Suppressor macrophage treated with lipopolysaccharide for 1 hour (primary cell): ENCODE measurements around the gene ARTN.
A peak's percentile ranks its signal among the peaks of the same experiment; 100 is the strongest.

Experiments
- DNase-seq, 3 donors: peaks; one replicate each; pipeline ENCODE4 v3.0.0-alpha.2; 2020 to 2022

Gene ARTN

GRCh38 chr1:43947874-43948437 lies 14.4 kb downstream of the ARTN start:
- DNase-seq: no peak

GRCh38 chr1:43949678-43950077 lies 16.1 kb downstream of the ARTN start:
- no peak for DNase-seq

DNA sequence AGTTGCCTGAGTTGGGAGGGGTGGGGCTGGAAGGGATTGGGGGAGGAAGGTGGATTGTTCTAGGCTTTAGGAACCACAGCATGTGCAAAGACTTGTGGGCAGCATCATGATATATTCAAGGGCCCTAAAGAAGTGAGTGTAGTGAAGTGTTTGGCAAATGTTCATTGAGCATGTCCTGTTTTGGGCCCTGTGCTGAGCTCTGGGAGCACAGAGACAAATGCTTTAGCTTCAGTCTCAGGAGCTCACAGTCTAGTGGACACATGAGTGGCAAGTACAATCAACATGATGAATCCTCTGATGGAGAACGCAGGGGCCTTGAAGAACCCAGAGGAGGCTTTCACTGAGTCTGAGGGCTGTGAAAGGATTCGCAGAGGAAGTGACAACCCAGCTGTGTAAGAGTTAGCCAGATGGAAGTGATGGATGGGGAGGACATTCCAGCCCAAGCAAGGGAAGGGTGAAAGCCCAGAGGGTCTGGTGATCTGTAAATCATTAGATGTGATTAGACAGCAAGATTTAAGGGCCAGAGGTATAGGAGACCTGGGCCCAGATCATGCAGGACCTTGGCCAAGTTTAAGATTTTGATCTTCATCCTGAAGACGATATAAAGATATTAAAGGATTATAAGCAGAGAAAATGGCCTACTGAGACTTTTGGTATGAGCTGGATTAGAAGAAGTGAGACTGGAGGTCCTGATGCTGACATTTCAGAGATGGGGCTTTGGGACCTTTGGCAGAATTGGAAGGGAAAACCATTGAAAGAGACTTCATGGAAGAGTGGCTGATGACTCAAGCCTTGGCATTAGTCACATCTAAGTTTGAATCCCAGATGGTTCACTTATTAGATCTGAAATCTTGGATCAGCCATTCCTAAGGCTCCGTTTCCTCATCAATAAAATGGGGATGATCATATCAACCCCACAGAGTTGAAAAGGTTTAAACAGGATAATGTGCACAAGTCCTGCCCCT lies 17.7 kb downstream of the ARTN start:
- DNase-seq: no peak

GRCh38 chr1:43952731-43953346 lies 19.2 kb downstream of the ARTN start:
- no peak for DNase-seq

DNA sequence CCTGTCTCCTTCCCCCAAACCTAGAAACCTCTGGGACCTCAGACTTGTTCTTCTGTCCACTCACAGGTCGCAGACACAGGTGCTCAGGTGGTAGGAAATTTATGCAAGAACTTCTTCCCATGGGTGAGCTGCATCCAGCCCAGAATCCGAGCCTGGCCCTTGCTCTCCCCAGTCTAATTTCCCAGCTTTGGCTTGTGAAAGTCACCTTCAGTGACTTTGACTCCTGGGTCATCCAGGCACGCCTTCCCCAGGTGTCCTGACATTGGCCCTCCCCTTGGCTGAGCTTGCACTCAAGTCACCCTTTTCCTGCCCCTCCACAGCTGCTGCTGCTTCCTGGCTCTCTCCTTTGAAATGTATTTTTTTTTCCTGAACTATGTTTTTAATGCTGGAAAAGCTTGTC lies 19.8 kb downstream of the ARTN start:
- no peak for DNase-seq

DNA sequence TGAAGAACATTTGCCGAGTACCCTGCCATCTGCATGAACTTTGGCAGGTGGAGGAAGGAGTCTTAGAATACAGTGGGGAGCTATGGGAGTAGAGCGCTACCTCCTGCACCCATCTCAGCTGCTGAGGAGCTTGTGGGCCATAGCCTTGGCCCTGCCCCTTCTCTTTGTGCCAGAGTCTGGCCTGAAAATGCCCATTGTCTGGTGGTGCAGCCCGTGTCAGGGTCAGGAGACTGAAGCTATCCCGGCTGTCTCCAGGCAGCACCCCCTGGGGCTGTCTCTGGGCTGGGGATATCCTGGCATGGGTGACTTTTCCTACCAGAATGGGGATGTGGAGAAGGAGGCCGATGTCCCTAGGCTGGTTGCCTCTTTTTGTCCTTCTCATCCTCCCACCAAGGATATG lies 20.4 kb downstream of the ARTN start:
- DNase-seq: no peak

GRCh38 chr1:43956234-43956633 lies 22.6 kb downstream of the ARTN start:
- no peak for DNase-seq

DNA sequence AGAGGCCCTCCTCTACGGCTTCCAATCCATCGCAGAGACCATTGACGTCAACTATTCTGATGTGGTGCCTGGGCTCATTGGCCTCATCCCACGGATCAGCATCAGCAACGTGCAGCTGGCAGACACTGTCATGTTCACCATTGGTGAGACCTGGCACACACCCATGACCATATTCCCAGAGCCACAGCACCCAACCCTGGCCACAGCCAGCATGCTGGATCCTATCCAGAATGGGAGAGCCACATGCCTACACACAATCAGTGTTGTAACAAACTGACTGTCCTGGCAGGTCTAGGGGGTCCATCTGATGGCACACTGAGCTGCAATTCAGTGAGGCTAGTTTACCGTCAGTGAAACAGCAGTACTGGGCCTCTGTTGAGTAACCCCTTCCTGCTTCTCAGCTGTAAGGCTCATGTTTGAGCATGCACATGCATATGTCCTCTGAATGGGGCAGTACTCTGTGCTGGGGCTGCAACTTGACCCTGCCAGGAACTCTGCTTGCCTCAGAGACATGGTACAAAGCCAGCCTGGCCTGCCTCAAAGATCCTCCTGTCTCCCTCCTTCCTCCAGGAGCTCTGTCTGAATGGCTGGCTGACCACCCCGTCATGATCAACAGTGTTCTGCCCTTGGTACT lies 23.9 kb downstream of the ARTN start:
- no peak for DNase-seq

DNA sequence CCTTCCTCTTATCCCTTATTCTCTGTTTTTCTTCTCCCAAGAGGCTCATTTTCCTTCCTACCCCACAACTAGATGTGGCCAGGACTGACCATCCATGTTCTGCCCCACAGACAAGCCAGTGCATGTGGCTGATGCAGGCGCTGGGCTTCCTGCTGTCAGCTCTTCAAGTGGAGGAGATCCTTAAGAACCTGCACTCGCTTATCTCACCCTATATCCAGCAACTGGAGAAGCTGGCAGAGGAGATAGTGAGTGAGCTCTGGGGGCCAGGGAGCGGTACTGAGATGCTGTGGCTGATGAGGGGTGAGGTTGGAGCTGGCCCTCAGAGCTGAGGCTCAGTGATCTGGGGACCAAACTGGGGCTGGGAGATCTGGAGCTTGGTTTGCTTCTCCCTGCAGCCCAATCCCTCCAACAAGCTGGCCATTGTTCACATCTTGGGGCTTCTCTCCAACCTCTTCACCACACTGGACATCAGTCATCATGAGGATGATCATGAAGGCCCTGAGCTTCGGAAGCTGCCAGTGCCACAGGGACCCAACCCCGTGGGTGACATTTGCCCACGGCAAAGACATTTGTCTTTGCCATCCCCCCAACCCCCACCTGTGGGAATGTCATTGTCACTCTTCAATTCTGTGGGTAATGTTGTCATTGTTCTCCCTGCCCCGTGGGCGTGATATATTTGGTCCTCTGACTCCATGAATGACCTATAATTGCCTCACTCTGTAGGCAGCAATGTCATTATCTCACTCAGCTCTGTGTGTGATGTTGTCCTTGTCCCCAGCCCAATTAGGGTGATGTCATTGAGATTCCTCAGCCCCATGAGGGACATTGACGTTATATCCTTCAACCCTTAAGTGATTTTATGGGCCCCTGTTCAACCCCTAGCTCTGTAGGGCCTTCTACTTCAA lies 25.0 kb downstream of the ARTN start:
- DNase-seq: no peak

GRCh38 chr1:43960798-43961197 lies 27.2 kb downstream of the ARTN start:
- DNase-seq: no peak

- DNase-seq: no peak
Measured at GRCh38 chr1:43961692-43962091, 28.1 kb downstream of the ARTN start.

- no peak for DNase-seq
Measured at GRCh38 chr1:43962324-43962723, 28.7 kb downstream of the ARTN start.

DNA sequence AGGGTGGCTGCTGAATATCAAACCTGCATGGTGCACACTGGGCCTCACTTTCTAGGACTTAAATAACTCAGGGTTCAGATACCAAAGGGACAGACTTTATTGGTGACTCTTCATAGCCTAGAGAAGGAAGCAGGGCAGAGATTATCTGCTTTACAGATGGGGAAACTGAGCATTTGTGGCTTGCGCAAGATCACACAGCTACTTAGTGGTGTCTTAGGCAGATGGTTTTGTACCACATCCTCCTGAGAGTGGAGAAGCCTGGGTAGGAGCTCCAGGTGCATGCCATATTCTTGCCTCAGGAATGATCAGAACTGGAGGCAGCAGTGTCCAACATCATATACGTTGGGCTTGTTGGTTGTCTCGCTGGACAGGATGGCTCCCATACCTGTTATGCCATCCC lies 29.4 kb downstream of the ARTN start:
- DNase-seq: no peak

GRCh38 chr1:43963890-43964289 lies 30.3 kb downstream of the ARTN start:
- no peak for DNase-seq

DNA sequence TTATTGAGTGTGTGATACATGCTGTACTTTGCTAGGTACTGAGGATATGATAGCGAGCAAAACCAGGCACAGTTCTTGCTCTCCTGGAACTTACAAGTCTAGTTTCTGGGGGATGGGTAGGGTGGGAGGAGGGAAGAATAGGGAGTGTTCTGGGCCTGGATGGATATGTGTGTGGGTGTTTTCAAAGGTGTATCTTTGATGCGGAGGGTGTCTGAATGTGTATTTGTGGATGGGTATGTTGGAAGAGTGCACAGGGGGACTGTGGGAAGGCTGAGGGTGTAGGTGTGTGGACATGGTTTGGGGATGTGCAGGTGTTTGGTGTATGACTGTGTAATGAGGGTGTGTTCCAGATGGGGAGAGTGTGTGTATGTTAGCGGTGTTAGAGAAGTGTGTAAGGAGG lies 31.7 kb downstream of the ARTN start:
- no peak for DNase-seq

GRCh38 chr1:43968348-43968948 lies 34.8 kb downstream of the ARTN start:
- peak in 1 of 3 donors; percentile 59 for DNase-seq

DNA sequence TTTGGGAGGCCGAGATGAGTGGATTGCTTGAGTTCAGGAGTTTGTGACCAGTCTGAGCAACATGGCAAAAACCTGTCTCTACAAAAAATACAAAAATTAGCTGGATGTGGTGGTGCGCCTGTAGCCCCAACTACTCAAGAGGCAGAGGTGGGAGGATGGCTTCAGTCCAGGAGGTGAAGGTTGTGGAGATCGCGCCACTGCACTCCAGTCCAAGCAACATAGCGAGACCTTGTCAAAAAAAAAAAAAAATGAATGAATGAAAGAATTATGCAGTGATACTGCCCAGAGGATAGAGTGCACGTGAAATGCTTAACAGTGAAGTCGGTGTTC lies 35.8 kb downstream of the ARTN start:
- DNase-seq: no peak

DNA sequence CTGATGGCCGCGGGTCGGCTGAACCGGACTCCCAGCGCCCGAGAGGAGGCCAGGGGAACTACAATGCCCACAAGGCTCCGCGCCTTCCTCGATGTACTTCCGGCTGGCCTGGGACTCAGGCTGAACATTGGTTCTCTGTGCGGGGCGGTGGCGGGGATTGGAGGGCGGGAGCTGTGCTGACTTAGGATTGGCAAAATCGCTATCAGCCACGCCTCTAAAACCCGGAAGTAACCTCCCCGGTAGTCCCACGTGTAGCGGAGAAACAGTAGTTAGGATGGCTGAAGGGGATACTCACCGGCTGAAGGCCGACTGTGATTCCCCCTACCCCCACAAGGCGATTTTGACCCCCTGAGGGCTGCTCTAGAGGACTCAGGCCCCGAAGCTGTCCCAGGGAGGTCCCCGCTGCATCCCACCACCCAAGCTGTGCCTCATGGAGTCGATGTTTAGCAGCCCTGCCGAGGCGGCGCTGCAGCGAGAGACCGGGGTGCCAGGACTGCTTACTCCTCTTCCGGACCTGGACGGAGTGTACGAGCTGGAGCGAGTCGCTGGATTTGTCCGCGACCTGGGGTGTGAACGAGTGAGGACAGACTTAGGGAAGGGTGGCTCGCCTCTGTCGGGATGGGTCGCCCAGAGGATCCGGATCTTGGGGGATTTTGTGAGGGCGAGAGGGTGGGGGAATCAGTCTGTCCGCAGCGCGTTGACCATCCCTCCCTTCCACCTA lies 36.3 kb downstream of the ARTN start, which contains the start of gene DPH2:
Gene DPH2 (plus strand): TSS at position 265 of the 721 bp plus-strand sequence. CDS start 166 bp downstream, at position 431.
- peak; percentile 97 to 98 (median 97) for DNase-seq

GRCh38 chr1:43970502-43970901 lies 36.9 kb downstream of the ARTN start:
- DNase-seq: no peak

- no peak for DNase-seq
Measured at GRCh38 chr1:43970911-43971310, 37.3 kb downstream of the ARTN start.

- no peak for DNase-seq
Measured at GRCh38 chr1:43971336-43971980, 37.9 kb downstream of the ARTN start.
